ENCODE results near the gene KCNG3.

Gene KCNG3

DNA sequence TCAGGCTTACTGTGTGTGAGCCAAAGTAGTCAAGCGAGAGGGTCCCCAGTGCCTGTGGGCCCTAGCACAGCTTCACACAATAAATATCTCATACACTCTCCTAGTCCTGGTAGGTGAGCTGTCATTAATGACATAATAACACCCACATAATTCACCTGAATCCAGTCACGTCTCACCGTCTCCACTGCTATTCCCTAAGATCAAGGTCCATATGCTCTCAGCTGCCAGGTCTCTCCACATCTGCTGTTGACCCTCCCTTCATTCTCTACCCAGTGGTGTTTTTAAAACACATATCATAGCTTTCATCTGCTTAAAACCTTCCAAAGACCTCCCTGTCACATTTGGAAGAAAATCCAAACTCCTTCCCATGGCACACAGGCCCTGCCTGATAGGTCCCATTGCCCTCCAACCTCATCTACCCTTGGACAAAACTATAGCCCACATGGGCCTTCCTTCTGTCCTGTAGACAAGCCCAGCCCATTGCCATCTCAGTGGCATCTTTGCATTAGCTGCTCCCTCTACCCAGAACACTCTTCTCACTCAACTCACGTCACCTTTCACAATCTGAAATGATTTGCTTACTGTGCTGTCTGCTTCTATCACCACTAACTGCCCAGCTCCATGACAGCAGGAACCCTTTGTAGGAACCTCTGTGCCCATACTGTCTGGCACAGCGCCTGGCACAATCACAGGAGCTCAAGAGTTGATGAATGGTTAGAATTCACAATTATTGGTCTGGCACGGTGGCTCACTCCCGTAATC is 7.5 kb downstream of the KCNG3 start:
- no peak for DNase-seq (ENCODE audit: low read depth in 2 of 2)

DNA sequence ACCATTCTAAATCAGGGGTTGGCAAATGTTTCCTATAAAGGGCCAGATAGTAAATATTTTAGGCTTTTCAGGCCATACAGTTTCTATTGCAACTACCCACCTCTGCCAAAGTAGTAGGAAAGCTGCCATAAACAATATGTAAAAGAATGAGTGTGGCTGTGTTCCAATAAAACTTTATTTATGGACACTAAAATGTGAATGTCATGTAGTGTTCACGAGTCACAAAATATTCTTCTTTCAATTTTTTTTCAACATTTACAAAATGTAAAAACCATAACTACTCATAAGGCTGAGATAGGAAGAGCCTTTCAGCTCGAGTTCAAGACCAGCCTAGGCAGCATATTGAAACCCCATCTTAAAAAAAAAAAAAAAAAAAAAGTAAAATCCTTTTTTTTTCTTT is 13.4 kb downstream of the KCNG3 start:
- DNase-seq (ENCODE audit: low read depth in 2 of 2): no peak

DNA sequence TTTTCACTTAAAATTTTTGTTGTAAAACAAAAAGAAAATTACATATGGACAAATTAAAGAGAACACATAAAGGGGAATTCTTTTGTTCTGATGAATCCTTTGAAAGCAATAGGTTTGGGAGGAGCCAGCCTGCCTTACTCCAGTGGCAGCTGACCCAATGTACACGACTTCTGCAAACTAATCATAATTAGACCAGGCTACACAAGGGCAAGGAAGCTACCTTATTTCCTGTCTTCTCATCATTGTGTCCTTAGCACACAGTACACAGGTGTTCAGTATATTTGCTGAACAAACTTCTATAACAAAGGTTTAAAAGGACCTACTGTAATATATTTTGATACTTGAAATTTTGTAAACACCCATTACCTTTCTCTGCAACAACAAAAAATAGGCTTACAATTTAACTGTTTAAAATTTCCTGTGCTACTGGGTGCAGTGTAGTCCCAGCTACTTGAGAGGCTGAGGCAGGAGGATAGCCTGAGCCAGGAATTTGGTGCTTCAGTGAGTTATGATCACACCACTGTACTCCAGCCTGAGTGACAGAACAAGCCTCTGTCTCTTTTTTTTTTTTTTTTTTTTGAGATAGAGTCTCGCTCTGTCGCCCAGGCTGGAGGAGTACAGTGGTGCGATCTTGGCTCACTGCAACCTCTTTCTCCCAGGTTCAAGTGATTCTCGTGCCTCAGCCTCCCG is 18.9 kb downstream of the KCNG3 start:
- no peak for DNase-seq (ENCODE audit: low read depth in 2 of 2)

- DNase-seq (ENCODE audit: low read depth in 2 of 2): no peak
Measured at GRCh38 chr2:42470706-42471105, 23.1 kb downstream of the KCNG3 start.

GRCh38 chr2:42464631-42465030 is 29.2 kb downstream of the KCNG3 start:
- no peak for DNase-seq (ENCODE audit: low read depth in 2 of 2)

- no peak for DNase-seq (ENCODE audit: low read depth in 2 of 2)
Measured at GRCh38 chr2:42463570-42463969, 30.2 kb downstream of the KCNG3 start.

GRCh38 chr2:42459296-42459695 is 34.5 kb downstream of the KCNG3 start:
- no peak for DNase-seq (ENCODE audit: low read depth in 2 of 2)

DNA sequence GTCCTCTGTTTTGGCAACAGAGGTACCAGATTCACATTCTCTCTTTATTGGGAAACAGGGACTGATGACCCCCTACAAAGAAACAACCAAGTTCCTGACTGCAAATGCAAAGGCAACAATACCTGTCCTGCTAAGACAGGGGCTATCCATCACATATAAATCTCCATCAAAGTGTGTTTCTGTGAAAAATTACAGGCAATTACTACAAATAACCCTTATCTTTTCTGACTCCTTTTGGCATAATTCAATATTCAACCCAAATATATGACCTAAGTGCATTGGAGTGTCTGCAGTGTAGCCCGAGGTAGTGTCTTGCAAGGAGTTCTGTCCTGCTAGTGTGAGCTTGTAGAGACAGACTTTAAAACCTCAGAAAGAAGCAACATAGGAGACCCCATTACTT is 35.4 kb downstream of the KCNG3 start:
- no peak for DNase-seq (ENCODE audit: low read depth in 2 of 2)

GRCh38 chr2:42457011-42457410 is 36.8 kb downstream of the KCNG3 start:
- DNase-seq (ENCODE audit: low read depth in 2 of 2): no peak

- DNase-seq (ENCODE audit: low read depth in 2 of 2): no peak
Measured at GRCh38 chr2:42456126-42456839, 37.5 kb downstream of the KCNG3 start.

DNA sequence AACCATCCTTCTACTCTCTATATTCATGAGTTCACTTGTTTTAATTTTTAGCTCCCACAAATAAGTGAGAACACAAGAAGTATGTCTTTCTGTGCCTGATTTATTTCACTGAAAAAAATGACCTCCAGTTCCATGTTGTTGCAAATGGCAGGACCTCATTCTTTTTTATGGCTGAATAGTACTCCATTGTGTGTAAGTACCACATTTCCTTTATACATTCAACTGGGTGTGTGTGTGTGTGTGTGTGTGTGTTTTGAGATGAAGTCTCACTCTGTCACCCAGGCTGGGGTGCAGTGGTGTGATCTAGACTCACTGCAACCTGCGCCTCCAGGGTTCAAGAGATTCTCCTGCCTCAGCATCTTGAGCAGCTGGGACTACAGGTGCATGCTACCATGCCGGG is 41.2 kb downstream of the KCNG3 start:
- DNase-seq (ENCODE audit: low read depth in 2 of 2): no peak

GRCh38 chr2:42450136-42450535 is 43.6 kb downstream of the KCNG3 start:
- DNase-seq (ENCODE audit: low read depth in 2 of 2): no peak

- no peak for DNase-seq (ENCODE audit: low read depth in 2 of 2)
Measured at GRCh38 chr2:42449163-42450087, 44.4 kb downstream of the KCNG3 start.

DNA sequence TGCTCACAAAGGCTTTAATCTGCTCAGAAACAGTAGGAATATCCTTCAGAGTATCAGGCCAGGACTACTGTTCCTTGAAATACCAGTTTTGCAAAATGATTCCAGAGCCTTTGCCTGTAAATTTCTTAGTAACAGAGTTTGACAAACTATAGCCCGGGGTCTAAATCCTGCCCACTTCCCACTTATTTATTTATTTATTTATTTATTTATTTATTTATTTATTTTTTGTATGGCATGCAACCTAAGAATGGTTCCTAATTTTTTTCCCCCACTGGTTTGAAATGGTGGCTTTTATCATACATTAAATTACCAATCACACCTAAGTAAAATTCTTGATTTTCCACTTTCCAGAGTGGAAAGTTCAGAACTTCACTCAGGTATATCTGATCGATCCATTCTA is 45.6 kb downstream of the KCNG3 start:
- DNase-seq (ENCODE audit: low read depth in 2 of 2): no peak

- no peak for DNase-seq (ENCODE audit: low read depth in 2 of 2)
Measured at GRCh38 chr2:42446503-42447271, 47.1 kb downstream of the KCNG3 start.

- DNase-seq (ENCODE audit: low read depth in 2 of 2): no peak
Measured at GRCh38 chr2:42443718-42444399, 49.9 kb downstream of the KCNG3 start.

GRCh38 chr2:42442774-42443173 is 51.0 kb downstream of the KCNG3 start:
- no peak for DNase-seq (ENCODE audit: low read depth in 2 of 2)

DNA sequence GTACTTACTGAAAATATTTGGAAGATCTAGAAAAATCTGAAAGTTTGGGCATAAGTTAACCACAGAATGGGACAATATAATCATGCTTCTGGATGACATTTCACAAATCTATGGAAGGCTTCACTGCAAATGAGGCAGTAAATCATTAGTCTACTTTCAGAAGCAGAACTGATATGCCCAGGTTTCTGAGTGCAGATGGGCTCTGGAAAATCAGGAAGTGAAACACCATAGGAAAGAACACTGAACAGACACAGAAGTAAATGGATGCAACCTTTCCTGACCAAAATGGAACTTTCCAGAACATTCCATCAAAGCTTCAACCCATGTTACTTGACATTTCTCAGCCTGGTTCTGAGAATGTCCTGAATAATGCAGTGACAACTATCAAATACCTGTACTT is 55.1 kb downstream of the KCNG3 start:
- no peak for DNase-seq (ENCODE audit: low read depth in 2 of 2)

- DNase-seq (ENCODE audit: low read depth in 2 of 2): no peak
Measured at GRCh38 chr2:42436370-42436769, 57.4 kb downstream of the KCNG3 start.

- no peak for DNase-seq (ENCODE audit: low read depth in 2 of 2)
Measured at GRCh38 chr2:42435628-42436027, 58.2 kb downstream of the KCNG3 start.
